DMS114 treated with DMSO at 0.1 percent for 48 hours (cell line): ENCODE measurements around the gene MAVS.
"Not testable (repeated sequence)": the region's sequence is repeated elsewhere in the genome, so short reads cannot be mapped to it uniquely, and the experiment has no call there.

Source experiments
- DNase-seq: peaks from one replicate; lab custom pipeline; 2025; ENCODE audit not compliant: unreplicated experiment; lab: John Stamatoyannopoulos, UW

MAVS gene

DNA sequence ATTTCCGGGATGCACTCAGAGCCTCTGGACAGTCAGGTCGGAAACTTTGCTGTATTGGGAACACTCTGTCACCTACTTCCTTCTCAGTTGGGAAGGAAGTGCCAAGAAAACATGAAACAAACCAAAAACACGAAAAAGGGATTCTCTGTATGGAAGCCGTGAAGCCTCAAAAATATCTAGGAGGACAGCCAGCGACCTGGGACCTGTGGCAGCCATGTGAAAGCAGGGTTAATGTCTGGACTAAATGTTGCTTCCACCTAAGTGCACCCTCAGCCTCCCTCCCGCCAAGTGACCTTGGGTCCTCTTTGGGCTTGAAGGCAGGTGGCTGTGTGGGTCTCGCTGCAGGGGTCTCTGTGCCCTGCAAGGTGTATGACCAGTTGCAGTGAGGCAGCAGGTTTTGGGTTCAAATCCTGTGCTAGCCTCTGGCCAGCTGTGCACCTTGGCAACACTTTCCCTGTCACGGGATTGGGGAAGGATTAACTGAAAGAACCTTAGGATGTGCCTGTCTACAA is 851 bp downstream of the MAVS start:
- no peak for DNase-seq

DNA sequence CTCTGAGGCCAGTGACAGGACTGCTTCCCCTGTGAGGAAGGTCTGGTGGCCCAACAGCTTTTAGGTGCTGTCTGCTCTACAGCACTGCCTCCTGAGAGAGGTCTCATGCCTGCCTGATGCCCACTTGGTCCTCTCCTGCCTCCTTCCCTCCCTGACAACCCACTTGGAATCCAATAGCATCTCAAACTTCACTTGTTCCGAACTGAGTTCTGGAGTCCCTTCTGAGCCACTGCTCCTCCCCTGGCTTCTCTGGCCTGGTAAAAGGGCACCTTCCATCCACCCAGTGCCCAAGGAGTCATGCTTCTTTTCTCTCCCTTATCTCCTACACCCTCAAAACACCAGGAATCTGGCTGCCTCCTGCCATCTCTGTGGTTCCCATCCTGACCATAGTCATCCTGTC is 1.9 kb downstream of the MAVS start:
- DNase-seq: no peak

DNA sequence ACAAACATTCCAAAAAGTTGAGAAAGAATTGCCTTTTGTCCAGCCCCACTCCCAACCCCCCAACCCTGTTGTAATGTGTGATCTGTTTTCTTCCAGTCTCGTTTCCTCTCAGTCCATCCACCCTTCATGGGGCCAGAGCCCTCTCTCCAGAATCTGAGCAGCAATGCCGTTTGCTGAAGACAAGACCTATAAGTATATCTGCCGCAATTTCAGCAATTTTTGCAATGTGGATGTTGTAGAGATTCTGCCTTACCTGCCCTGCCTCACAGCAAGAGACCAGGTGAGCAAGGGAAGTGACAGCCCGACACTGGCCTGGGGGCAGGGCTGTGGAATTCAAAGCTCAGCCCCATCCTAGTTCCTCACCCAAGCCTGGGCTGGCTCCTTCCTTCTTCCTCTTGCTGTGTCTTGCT is 7.8 kb downstream of the MAVS start:
- no peak for DNase-seq

DNA sequence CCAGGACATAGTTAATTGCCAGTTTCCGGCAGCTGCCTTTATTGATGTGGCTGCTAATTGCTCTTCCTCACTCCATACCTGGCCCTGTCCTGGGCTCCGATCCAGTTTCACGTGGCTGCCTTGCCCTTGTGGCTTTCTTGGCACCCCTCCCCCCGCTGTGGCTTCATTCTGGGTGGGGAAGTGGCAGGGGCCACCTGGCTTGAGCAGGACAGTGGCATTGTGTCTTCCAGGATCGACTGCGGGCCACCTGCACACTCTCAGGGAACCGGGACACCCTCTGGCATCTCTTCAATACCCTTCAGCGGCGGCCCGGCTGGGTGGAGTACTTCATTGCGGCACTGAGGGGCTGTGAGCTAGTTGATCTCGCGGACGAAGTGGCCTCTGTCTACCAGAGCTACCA is 10.8 kb downstream of the MAVS start:
- DNase-seq: no peak

DNA sequence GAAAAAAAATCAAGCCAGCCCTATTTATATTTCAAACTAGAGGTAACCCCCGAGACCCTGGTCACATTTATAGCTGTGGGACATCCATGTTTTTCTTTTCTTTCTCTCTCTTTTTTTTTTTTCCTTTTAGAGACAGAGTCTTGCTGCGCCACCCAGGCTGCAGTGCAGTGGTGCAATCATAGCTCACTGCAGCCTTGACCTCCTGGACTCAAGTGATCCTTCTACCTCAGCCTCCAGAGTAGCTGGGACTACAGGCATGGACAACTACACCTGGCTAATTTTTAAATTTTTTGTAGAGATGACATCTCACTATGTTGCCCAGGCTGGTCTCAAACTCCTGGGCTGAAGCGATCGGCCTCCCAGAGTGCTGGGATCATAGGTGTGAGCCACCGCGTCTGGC is 12.1 kb downstream of the MAVS start:
- no peak for DNase-seq

DNA sequence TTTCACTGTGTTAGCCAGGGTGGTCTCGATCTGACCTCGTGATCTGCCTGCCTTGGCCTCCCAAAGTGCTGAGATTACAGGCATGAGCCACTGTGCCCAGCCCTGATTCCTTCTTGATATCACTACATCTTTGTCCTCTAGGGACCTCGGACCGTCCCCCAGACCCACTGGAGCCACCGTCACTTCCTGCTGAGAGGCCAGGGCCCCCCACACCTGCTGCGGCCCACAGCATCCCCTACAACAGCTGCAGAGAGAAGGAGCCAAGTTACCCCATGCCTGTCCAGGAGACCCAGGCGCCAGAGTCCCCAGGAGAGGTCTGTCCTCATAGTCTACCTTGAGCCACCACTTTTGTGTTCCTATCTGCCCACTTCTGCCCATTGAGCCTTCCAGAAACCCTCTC is 14.6 kb downstream of the MAVS start:
- no peak for DNase-seq

DNA sequence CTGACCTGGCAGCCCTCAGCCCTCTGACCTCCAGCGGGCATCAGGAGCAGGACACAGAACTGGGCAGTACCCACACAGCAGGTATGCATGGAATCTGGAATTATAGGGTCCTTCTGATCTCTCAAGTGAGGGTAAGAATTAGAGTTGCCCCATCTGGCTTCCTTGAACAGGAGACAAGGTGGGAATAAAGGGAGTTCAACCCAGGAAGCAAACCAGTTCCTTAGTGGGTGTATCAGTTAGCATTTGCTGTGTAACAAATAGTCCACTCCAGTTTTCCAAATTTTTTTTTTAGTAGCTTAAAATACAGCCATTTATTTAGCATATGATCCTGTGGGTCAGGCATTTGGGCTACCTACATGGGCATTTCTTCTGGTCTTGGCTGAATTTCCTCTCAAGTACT is 15.7 kb downstream of the MAVS start:
- DNase-seq: no peak

DNA sequence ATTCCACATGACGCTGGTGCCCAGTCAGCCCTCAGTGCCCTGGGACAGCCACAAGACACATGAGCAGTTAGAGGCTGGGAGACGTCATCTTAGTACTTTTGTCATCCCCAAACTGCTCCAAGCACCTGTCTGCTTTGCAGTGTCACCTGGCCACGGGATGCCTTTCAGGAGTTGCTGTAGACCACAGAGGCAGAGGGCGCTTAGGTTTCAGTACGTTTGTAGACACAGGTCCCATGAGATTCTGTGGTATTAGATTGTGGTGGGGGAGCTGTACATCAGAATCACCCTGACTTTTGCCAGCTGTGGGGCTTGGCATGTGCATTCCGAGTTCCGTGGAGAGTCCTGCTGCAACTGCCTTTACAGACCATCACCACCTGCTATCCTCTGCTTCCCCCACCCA is 16.7 kb downstream of the MAVS start:
- no peak for DNase-seq

DNA sequence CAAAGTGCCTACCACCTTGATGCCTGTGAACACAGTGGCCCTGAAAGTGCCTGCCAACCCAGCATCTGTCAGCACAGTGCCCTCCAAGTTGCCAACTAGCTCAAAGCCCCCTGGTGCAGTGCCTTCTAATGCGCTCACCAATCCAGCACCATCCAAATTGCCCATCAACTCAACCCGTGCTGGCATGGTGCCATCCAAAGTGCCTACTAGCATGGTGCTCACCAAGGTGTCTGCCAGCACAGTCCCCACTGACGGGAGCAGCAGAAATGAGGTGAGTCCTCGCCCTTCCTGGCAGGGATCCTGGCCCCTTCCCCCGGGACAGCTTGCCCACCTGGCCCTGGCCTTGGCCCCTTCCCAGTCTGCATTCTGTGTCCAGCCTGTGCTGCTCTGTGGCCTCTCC is 17.9 kb downstream of the MAVS start:
- DNase-seq: no peak

DNA sequence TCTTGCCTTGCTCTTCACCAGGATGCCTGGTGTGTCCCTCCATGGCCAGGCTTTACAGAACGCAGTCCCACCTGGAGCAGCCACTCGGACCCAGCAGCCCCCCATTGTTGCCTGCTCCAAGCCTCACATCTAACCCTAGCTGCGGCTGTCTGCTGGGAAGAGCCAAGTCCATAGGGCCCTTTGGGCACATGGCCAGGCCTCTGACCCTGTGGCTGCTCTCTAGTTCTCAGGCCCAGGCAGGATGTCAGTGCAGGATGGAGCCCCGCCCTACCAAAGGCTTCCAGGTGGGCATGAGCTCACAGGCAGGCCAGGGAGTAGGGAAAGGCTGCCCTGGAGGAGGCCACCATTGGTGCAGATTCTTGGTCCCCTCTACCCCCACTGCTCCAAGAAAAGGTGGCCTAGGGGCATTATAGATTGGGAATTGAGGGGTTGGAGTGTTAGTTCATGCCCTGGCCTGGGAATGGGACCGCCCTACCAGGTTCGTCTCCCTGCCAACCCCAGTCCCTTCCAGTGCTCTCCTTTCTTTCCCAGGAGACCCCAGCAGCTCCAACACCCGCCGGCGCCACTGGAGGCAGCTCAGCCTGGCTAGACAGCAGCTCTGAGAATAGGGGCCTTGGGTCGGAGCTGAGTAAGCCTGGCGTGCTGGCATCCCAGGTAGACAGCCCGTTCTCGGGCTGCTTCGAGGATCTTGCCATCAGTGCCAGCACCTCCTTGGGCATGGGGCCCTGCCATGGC is 18.7 kb downstream of the MAVS start:
- no peak for DNase-seq

DNA sequence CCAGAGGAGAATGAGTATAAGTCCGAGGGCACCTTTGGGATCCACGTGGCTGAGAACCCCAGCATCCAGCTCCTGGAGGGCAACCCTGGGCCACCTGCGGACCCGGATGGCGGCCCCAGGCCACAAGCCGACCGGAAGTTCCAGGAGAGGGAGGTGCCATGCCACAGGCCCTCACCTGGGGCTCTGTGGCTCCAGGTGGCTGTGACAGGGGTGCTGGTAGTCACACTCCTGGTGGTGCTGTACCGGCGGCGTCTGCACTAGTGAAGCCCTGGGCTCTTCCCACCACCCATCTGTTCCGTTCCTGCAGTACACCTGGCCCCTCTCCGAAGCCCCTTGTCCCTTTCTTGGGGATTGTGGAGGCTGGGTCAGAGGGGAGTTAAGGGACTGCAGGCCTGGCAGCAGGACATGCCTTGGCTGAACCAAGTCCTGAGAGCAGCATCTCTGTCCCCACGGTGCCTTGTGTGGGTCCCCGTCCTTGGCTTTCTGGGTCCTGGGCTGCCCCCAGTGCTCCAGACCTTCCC is 19.3 kb downstream of the MAVS start:
- no peak for DNase-seq

DNA sequence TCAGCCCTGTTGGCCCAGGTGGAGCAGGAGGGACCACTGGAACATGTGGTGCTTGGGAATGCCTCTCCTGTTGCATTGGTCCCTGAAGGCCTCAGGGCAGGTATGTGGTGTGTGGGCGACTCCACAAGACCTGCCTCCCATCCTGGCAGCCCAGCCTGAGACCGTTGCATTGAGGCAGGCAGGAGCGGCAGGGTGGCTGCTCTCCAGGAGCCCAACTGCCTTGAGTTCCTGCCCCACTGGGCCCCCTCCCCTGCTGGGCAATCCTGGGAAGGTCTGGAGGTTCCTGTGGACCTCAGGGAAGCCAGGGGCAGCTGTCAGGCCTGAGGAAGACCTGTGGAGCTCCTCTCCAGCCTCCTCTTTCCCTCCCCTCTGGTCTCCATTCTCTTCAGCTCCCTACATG is 19.8 kb downstream of the MAVS start:
- no peak for DNase-seq

DNA sequence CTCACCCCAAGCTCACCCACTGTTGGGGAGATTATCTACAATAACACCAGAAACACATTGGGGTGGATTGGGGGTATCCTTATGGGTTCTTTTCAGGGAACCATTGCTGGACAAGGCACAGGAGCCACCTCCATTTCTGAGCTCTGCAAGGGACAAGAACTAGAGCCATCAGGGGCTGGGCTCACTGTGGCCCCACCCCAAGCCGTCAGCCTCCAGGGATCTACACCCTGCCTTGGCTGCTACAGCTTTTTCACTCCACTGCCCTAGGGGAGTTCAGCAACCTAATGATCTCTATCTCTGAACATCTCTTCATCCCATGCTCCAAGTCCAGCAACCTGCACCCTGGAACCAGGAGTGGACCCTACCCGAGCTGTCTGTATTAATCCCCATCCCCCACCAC is 21.2 kb downstream of the MAVS start:
- no peak for DNase-seq

DNA sequence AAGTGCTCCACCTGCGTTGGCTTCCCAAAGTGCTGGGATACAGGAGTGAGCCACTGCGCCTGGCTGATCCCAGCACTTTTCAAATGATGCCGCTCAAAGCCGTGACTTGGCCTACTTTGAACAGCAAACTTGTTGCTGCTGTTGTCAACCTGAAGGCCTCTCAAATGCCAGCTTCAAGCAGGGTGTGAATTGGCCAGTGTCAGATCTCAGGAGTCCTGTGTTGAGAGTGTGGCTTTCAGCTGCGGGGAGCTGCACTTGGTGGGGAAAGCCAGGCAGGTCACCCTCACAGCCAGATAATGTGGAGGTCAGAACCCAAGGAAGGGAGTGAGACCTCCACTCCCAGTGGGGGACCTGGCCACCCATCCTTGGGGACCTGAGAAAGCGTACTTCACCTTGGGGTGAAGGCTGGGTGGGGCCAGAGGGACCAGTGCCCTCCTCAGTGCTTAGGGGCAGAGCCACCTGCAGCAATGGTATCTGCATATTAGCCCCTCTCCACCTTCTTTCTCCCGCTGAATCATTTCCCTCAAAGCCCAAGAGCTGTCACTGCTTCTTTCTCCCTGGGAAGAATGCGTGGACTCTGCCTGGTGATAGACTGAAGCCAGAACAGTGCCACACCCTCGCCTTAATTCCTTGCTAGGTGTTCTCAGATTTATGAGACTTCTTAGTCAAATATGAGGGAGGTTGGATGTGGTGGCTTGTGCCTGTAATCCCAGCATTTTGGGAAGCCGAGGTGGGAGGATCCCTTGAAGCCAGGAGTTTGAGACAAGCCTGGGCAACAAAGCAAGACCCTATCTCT is 23.4 kb downstream of the MAVS start:
- no peak for DNase-seq

DNA sequence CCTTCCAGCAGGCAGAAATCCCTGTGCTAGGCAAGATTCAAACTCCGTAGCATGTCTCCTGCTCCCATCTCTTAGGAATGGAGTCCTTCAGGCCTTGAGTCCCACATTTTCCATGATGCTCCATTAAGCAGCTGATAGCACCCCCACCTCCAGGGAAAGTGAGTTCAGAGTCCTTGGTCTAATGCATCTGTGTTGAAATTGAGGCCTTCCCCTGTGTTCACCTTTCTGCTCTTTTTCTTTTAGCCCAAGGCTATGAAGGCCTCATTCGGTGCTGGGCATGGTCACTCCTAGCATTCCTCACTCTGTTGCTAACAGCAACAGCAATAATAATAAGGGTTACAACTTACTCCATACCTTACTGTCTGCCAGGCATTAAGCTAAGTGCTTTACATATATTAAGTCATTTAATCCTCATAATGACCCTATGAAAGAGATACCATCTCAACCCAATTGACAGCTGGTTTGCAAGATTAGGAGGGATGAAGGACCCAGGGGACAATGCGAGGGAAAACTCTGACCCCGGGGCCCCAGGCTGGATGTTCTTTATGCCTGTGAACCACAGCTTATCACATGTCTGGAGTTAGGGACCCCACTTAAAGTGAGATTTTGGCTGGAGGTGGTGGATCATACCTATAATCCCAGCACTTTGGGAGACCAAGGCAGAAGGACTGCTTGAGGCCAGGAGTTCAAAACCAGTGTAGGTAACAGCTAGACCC is 25.1 kb downstream of the MAVS start:
- DNase-seq: no peak

DNA sequence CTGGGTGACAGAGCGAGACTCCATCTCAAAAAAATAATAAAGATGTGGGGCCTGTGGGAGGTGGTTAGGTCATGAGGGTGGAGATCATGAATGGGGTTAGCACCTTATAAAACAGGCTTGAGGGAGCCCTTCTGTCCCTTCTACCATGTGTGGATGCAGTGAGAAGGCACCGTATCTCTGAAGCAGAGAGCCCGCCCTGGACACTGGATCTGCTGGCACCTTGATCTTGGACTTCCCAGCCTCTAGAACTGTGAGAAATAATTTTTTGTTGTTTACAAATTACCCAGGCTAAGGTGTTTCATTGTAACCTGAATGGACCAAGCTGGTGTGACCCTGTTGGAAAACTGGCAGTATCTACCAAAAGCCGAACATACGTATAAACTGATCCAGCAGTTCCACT is 26.9 kb downstream of the MAVS start:
- DNase-seq: no peak

DNA sequence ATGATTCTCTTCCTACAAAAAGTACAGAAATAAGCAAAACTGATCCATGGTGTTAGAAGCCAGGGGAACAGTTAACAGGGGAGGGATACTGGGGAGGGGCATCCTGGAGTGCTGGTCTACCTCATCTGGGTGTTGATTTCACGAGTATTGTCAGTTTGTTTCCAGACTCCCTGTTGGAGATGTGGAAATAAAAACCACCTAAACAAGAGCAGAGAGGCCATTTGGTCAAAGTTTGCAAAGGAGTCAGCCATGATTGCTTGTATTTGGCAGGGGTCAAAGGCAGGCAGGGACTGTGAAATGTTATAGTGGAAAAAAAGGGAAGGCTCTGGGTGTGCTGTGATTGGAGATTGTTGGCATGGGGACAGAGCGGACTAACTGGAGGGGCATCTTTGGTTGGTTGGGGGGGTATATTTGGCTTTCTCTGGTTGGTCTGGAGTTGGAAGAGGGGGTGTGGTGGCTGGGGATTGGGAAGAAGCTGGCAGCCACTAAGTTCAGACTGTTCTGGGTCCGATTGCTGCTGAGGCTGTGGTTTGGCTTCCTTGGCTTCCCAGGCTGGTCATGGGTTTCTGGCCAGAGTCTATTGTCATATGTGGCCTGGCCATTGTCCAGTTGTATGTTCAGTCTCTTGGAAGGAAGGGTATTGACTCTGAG is 27.7 kb downstream of the MAVS start:
- no peak for DNase-seq

DNA sequence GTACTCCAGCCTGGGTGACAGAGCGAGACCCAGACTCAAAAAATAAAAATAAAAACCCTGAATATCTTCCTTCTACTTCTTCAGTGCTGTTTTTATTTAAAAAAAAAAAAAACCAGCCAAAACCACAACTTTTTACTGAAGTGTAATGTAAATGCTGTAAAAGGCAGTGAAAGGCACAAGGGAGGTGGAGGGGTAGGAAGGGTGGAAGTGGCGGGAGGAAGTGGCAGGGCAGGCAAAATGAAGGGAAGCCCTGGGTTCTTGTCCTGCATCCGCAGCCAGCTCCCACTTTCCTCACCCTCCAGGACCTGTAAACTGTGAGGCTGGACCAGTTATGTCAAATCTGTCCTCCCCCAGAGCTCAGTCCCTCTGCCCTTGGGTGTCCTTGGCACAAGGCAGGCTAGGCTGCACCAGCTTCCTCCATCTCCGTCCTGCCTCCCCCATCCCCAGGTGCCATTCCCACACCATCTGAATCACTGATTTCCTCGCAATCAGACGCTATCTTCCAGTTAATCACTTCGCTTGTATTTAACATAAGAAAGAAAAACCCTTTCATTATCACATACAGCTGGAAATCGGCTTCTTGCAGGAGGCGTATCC is 28.8 kb downstream of the MAVS start:
- no peak for DNase-seq

DNA sequence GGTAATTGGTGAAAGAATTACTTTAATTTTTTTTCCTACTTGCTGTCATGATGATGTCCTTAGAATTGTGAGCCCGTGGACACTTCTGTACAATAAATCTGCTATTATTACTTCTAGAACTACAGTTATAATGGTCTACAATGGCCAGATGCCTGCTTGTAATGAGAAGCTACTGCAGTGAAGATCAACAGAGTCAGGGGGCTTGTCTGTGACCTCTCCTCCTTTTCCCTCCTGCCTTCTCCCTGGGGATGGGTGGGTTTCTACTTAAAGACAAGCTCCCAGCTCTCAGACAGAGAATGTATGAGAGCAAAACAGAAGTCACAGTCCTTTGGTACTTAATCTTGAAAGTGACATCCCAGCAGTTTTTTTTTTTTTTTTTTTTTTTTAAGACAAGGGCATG is 29.4 kb downstream of the MAVS start:
- no peak for DNase-seq

DNA sequence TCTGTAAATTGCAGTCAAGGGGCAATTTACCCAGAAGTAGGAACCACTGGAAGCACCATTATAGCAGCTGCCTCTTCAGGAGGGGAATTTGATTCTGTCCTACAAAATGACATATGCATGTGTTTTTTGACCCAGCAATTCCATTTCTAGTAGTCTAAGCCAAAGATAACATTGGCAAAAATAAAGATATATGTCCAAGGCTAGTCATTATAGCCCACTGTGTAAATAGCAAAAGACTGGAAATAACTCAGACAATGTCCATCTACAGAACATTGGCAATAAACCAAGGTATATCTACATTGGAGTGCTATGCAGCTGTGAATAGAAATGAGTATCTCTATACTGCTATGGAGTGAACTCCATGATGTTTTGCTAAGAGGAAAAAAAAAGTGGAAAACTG is 30.0 kb downstream of the MAVS start:
- no peak for DNase-seq

DNA sequence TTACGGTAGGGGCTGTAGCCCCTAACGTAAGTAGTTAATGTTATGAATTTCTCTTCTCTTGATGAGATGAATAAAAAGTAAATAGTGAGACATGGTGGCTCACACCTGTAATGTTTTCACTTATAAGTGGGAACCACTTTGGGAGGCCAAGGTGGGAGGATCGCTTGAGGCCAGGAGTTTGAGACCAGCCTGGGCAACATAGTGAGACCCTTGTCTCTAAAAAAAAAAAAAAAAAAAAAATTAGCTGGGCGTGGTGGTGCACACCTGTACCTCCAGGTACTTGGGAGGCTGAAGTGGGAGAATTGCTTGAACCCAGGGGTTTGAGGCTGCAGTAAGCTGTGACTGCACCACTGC is 32.3 kb downstream of the MAVS start:
- not testable (repeated sequence) for DNase-seq
